ENCODE results near the gene ATG16L1.

The ATG16L1 gene

GRCh38 chr2:233241803-233242202 is 9.7 kb upstream of the ATG16L1 start:
- H3K4me3 ChIP-seq (ENCODE audit: low read length) = no peak overlapping the region

DNA sequence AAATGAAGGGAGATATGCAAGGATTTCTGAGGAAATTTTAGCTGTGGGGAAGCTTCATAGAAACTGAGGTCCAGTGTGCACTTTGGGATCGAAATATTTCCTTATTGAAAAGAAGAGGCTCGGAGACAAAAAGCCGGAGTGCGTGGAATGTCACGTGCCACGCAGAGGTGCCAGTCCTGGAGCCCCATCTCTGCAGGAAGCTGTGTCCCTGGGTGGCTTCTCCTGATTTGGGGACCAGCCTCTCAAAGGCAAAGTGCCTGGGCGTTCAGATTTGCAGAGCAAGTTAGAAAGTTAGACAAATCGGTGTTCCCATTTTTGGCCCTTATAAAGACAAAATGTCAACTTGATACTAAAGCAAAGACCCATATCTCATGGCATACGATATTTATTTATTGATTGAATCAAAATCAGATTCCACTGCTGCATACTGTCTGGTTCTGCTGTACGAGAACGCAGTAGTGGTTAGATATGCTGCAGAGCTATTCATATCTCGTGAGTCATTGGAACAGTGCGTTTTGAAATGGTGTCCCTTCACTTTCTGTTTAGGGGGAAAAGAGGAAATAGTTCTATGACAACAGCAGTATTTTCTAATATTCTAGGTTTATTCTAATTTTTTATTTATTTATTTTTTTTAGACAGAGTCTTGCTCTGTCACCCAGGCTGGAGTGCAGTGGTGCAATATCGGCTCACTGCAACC is 9.1 kb upstream of the ATG16L1 start:
- TF ChIP-seq ZNF274 (IDR thresholded peaks at IDR 0.05; ENCODE audit: low read depth, low read length) = no peak
- H3K4me3 ChIP-seq (ENCODE audit: low read length) = no peak overlapping the region

More at GRCh38 chr2:233241803-233242202, 9.7 kb upstream of the ATG16L1 start:
- no peak for TF ChIP-seq ZNF274 (IDR thresholded peaks at IDR 0.05; ENCODE audit: low read depth, low read length)

- TF ChIP-seq ZNF274 (IDR thresholded peaks at IDR 0.05; ENCODE audit: low read depth, low read length) = no peak
- no peak overlapping the region for H3K4me3 ChIP-seq (ENCODE audit: low read length)
Measured at GRCh38 chr2:233243348-233243747, 8.1 kb upstream of the ATG16L1 start.

DNA sequence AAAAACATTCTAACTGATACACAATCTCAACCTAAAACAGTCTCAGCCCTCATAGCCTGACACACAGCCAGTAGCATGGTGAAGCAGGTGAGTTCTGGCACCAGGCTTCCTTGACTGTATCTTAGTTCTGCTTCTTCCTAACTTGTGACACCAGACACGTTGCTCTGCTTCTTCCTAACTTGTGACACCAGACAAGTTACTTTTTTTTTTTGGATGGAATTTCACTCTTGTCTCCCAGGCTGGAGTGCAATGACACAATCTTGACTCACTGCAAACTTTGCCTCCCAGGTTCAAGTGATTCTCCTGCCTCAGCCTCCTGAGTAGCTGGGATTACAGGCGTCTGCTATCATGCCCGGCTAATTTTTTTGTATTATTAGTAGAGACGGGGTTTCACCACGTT is 6.7 kb upstream of the ATG16L1 start:
- TF ChIP-seq ZNF274 (IDR thresholded peaks at IDR 0.05; ENCODE audit: low read depth, low read length) = no peak
- H3K4me3 ChIP-seq (ENCODE audit: low read length) = no peak overlapping the region

GRCh38 chr2:233245406-233245805 is 6.1 kb upstream of the ATG16L1 start:
- TF ChIP-seq ZNF274 (IDR thresholded peaks at IDR 0.05; ENCODE audit: low read depth, low read length) = no peak
- no peak overlapping the region for H3K4me3 ChIP-seq (ENCODE audit: low read length)

- TF ChIP-seq ZNF274 (IDR thresholded peaks at IDR 0.05; ENCODE audit: low read depth, low read length) = no peak
- no peak overlapping the region for H3K4me3 ChIP-seq (ENCODE audit: low read length)
Measured at GRCh38 chr2:233247116-233247515, 4.4 kb upstream of the ATG16L1 start.

DNA sequence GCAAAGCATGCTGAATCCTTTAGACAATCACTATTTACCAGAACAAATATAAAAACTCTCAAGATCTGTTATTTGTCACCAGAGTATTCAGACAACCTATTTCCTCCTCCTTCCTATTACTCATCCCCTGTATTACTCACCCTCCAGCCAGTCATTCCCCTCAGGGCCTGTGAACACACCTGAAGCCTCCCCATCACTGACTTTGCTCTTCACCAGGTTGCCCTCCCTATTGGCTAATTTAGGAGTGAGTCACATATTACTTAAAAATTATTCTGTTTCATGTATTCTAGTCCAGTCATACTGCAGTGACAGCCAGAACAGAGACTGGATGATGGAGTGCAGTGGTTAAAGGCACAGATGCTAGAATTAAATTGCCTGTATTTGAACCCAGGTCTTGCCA is 3.7 kb upstream of the ATG16L1 start:
- no peak overlapping the region for H3K4me3 ChIP-seq (ENCODE audit: low read length)

DNA sequence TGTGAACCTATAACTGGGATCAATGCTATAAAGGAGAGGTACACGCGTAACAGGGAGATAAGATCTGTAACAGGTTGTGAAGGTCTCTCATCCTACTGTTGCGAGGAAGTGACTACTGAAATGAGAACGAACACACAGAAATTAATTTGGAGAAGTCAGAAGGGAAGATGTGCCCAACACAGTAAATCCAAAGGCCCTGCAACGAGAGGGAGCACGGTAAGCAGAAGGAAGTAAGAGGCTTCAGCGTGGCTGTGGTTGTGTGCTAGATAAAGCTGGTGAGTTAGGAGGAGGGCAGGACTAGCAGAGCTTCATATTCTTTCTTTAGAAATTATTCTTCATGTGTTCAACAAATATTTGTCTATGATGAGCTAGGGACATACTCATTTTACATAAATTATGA is 2.5 kb upstream of the ATG16L1 start:
- H3K4me3 ChIP-seq (ENCODE audit: low read length) = no peak overlapping the region
- no peak for TF ChIP-seq ZNF274 (IDR thresholded peaks at IDR 0.05; ENCODE audit: low read depth, low read length)

More for the DNA sequence above, 3.7 kb upstream of the ATG16L1 start:
- TF ChIP-seq ZNF274 (IDR thresholded peaks at IDR 0.05; ENCODE audit: low read depth, low read length) = no peak

- no peak for TF ChIP-seq ZNF274 (IDR thresholded peaks at IDR 0.05; ENCODE audit: low read depth, low read length)
- no peak overlapping the region for H3K4me3 ChIP-seq (ENCODE audit: low read length)
Measured at GRCh38 chr2:233250568-233250967, 905 bp upstream of the ATG16L1 start.

DNA sequence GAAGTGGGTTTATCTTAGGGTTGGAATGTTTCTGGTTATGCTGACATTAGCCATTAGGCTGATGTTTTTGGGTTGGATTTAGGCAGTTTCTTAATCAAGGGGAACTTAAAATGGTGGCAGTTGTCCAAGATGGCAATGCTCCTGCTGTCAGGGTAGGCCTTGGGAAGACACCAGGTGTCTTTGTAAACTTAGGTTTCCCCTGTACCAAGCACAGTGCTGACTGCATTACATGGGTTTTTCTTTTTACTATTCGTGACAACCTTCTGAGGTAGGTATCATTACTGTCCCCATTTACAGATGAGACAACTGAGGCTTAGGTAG is 528 bp upstream of the ATG16L1 start:
- H3K4me3 ChIP-seq (ENCODE audit: low read length) = peak overlapping the region; percentile 35; the same call in 1 of the 2 replicates
- TF ChIP-seq ZNF274 (IDR thresholded peaks at IDR 0.05; ENCODE audit: low read depth, low read length) = no peak

- no peak for TF ChIP-seq ZNF274 (IDR thresholded peaks at IDR 0.05; ENCODE audit: low read depth, low read length)
- H3K4me3 ChIP-seq (ENCODE audit: low read length) = peak overlapping the region; percentile 96
Measured at GRCh38 chr2:233252227-233252626, 754 bp downstream of the ATG16L1 start.

GRCh38 chr2:233255151-233255550 is 3.7 kb downstream of the ATG16L1 start:
- TF ChIP-seq ZNF274 (IDR thresholded peaks at IDR 0.05; ENCODE audit: low read depth, low read length) = no peak
- H3K4me3 ChIP-seq (ENCODE audit: low read length) = no peak overlapping the region

- no peak overlapping the region for H3K4me3 ChIP-seq (ENCODE audit: low read length)
- TF ChIP-seq ZNF274 (IDR thresholded peaks at IDR 0.05; ENCODE audit: low read depth, low read length) = no peak
Measured at GRCh38 chr2:233256048-233256447, 4.6 kb downstream of the ATG16L1 start.

DNA sequence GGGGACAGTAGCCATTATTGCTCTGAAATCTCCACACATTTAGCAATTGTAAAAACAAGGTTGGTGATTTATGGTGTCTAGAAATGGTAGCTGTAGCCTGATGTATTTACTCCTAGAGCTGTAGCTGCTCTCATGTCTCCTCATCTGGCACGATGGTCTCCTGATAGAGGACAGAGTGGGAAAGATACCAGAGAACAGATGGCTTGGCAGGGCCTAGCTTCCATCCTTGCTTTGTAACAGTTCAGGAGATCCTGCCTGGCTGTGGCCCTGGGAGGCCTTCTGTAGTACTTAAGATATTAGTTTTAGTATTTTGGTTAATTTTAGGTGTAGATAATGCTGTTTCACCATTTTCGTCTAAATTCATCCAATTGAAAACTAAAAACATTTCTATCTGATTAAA is 6.7 kb downstream of the ATG16L1 start:
- TF ChIP-seq ZNF274 (IDR thresholded peaks at IDR 0.05; ENCODE audit: low read depth, low read length) = no peak
- H3K4me3 ChIP-seq (ENCODE audit: low read length) = no peak overlapping the region

- no peak overlapping the region for H3K4me3 ChIP-seq (ENCODE audit: low read length)
- TF ChIP-seq ZNF274 (IDR thresholded peaks at IDR 0.05; ENCODE audit: low read depth, low read length) = no peak
Measured at GRCh38 chr2:233259730-233260129, 8.3 kb downstream of the ATG16L1 start.

- no peak for TF ChIP-seq ZNF274 (IDR thresholded peaks at IDR 0.05; ENCODE audit: low read depth, low read length)
- no peak overlapping the region for H3K4me3 ChIP-seq (ENCODE audit: low read length)
Measured at GRCh38 chr2:233260661-233261060, 9.2 kb downstream of the ATG16L1 start.

Data from GM08714 (cell line).